HEK293 (cell line): Measurements from ENCODE around the gene NPR2.

Source experiments
- CTCF ChIA-PET: fragments of 350-600 bp; formaldehyde crosslinking; extraction: SDS; loops from one replicate; lab custom pipeline; 2021; ENCODE audit warnings: antibody characterized with exemption; lab: Yijun Ruan, JAX
- POLR2A ChIA-PET: fragments of 300-600 bp; formaldehyde crosslinking; extraction: SDS; loops from one replicate; lab custom pipeline; 2020; ENCODE audit warnings: antibody characterized with exemption, inconsistent platforms; lab: Yijun Ruan, JAX
- H3K27ac ChIP-seq: fragments of 200-500 bp; sonication (Bioruptor generic); 2 replicates; pipeline ENCODE4 v1.5.1; 2014; ENCODE audit warnings: low read depth, low read length, control low read depth, inconsistent platforms; ENCODE audit errors: extremely low read depth
- H3K36me3 ChIP-seq, 2 experiments: fragments of 200-500 bp in 1 of 2; sonication (Bioruptor generic) in 1 of 2; 1 replicate in 1 of 2; 2 replicates in 1 of 2; pipeline ENCODE4 v1.5.1; 2014 to 2017; ENCODE audit warnings: inconsistent platforms in 2 of 2, low read length in 2 of 2; ENCODE audit not compliant: control insufficient read depth in 2 of 2, insufficient read depth in 1 of 2
- H3K4me1 ChIP-seq: fragments of 200-500 bp; sonication (Bioruptor generic); 2 replicates; pipeline ENCODE4 v1.5.1; 2014; ENCODE audit warnings: mild to moderate bottlenecking, low read length, inconsistent platforms; ENCODE audit not compliant: control insufficient read depth, insufficient read depth
- H3K4me3 ChIP-seq: 2 replicates; pipeline ENCODE4 v1.5.1; 2011; ENCODE audit warnings: low read depth, mild to moderate bottlenecking, control low read depth, low read length, moderate library complexity
- H3K9me3 ChIP-seq: fragments of 200-500 bp; sonication (Bioruptor generic); 2 replicates; pipeline ENCODE4 v1.5.1; 2014; ENCODE audit warnings: low read depth, low read length, inconsistent platforms; ENCODE audit not compliant: control insufficient read depth, insufficient read depth
- KLF1 ChIP-seq: fragments of 450-650 bp; formaldehyde crosslinking; IDR thresholded peaks from 2 replicates; pipeline ENCODE4 v1.5.1; 2016; ENCODE audit warnings: missing biosample characterization, missing genetic modification characterization
- KLF8 ChIP-seq: fragments of 450-650 bp; formaldehyde crosslinking; IDR thresholded peaks from 2 replicates; pipeline ENCODE4 v1.5.1; 2016; ENCODE audit warnings: missing biosample characterization, missing genetic modification characterization
- PATZ1 ChIP-seq: fragments of 450-650 bp; formaldehyde crosslinking; IDR thresholded peaks from 2 replicates; pipeline ENCODE4 v1.5.1; 2016; ENCODE audit warnings: missing biosample characterization, missing genetic modification characterization
- SP2 ChIP-seq: fragments of 450-650 bp; formaldehyde crosslinking; IDR thresholded peaks from 2 replicates; pipeline ENCODE4 v1.5.1; 2016; ENCODE audit warnings: missing biosample characterization, missing genetic modification characterization
- SP3 ChIP-seq: fragments of 450-650 bp; formaldehyde crosslinking; IDR thresholded peaks from 2 replicates; pipeline ENCODE4 v1.5.1; 2016; ENCODE audit warnings: missing biosample characterization, missing genetic modification characterization
- SP7 ChIP-seq: fragments of 450-650 bp; formaldehyde crosslinking; IDR thresholded peaks from 2 replicates; pipeline ENCODE4 v1.5.1; 2016; ENCODE audit warnings: missing biosample characterization, missing genetic modification characterization
- ZBTB10 ChIP-seq: fragments of 450-650 bp; formaldehyde crosslinking; IDR thresholded peaks from 2 replicates; pipeline ENCODE4 v1.5.1; 2016; ENCODE audit warnings: missing biosample characterization, missing genetic modification characterization
- ZBTB17 ChIP-seq: fragments of 450-650 bp; formaldehyde crosslinking; IDR thresholded peaks from 2 replicates; pipeline ENCODE4 v1.5.1; 2016; ENCODE audit warnings: missing biosample characterization, missing genetic modification characterization
- ZBTB20 ChIP-seq: fragments of 450-650 bp; formaldehyde crosslinking; IDR thresholded peaks from 2 replicates; pipeline ENCODE4 v1.5.1; 2016; ENCODE audit warnings: missing biosample characterization, missing genetic modification characterization
- ZBTB21 ChIP-seq: fragments of 450-650 bp; formaldehyde crosslinking; IDR thresholded peaks from 2 replicates; pipeline ENCODE4 v1.5.1; 2017; ENCODE audit warnings: missing biosample characterization, missing genetic modification characterization
- ZBTB6 ChIP-seq: fragments of 450-650 bp; formaldehyde crosslinking; IDR thresholded peaks from 2 replicates; pipeline ENCODE4 v1.5.1; 2017; ENCODE audit warnings: missing biosample characterization, missing genetic modification characterization
- ZIC2 ChIP-seq: fragments of 450-650 bp; formaldehyde crosslinking; IDR thresholded peaks from 2 replicates; pipeline ENCODE4 v1.5.1; 2016; ENCODE audit warnings: missing biosample characterization, missing genetic modification characterization
- ZNF114 ChIP-seq: fragments of 450-650 bp; formaldehyde crosslinking; IDR thresholded peaks from 2 replicates; pipeline ENCODE4 v1.5.0; 2017; ENCODE audit warnings: missing biosample characterization, missing genetic modification characterization
- ZNF138 ChIP-seq: fragments of 450-650 bp; formaldehyde crosslinking; IDR thresholded peaks from 2 replicates; pipeline ENCODE4 v1.5.1; 2016; ENCODE audit warnings: missing biosample characterization, missing genetic modification characterization, borderline replicate concordance
- ZNF140 ChIP-seq: fragments of 450-650 bp; formaldehyde crosslinking; IDR thresholded peaks from 2 replicates; pipeline ENCODE4 v1.5.1; 2016; ENCODE audit warnings: missing biosample characterization, missing genetic modification characterization
- ZNF19 ChIP-seq: fragments of 450-650 bp; formaldehyde crosslinking; IDR thresholded peaks from 2 replicates; pipeline ENCODE4; 2016; ENCODE audit warnings: missing biosample characterization, missing genetic modification characterization, low read depth
- ZNF221 ChIP-seq: fragments of 450-650 bp; formaldehyde crosslinking; IDR thresholded peaks from 2 replicates; pipeline ENCODE4 v1.5.1; 2017; ENCODE audit warnings: missing biosample characterization, missing genetic modification characterization, borderline replicate concordance
- ZNF26 ChIP-seq: fragments of 450-650 bp; formaldehyde crosslinking; IDR thresholded peaks from 2 replicates; pipeline ENCODE4 v1.5.1; 2016; ENCODE audit warnings: missing biosample characterization, missing genetic modification characterization
- ZNF473 ChIP-seq: fragments of 450-650 bp; formaldehyde crosslinking; IDR thresholded peaks from 2 replicates; pipeline ENCODE4 v1.5.1; 2017; ENCODE audit warnings: missing biosample characterization, missing genetic modification characterization
- ZNF48 ChIP-seq: fragments of 450-650 bp; formaldehyde crosslinking; IDR thresholded peaks from 2 replicates; pipeline ENCODE4 v1.5.1; 2016; ENCODE audit warnings: missing biosample characterization, missing genetic modification characterization
- ZNF510 ChIP-seq: fragments of 450-650 bp; formaldehyde crosslinking; IDR thresholded peaks from 2 replicates; pipeline ENCODE4 v1.5.1; 2018; ENCODE audit warnings: mild to moderate bottlenecking, missing genetic modification characterization, missing biosample characterization; ENCODE audit not compliant: insufficient replicate concordance
- ZNF580 ChIP-seq: fragments of 450-650 bp; formaldehyde crosslinking; IDR thresholded peaks from 2 replicates; pipeline ENCODE4 v1.5.1; 2016; ENCODE audit warnings: missing biosample characterization, missing genetic modification characterization
- ZNF645 ChIP-seq: fragments of 450-650 bp; formaldehyde crosslinking; IDR thresholded peaks from 2 replicates; pipeline ENCODE4; 2016; ENCODE audit warnings: missing biosample characterization, missing genetic modification characterization
- ZNF660 ChIP-seq: fragments of 450-650 bp; IDR thresholded peaks from 2 replicates; pipeline ENCODE4 v1.5.1; 2018; ENCODE audit warnings: missing biosample characterization, mild to moderate bottlenecking, missing genetic modification characterization
- ZNF704 ChIP-seq: fragments of 450-650 bp; formaldehyde crosslinking; IDR thresholded peaks from 2 replicates; pipeline ENCODE4 v1.5.1; 2016; ENCODE audit warnings: missing biosample characterization, missing genetic modification characterization

NPR2 gene

GRCh38 chr9:35749515-35750255, 41.7 kb upstream of the NPR2 start:
- CTCF ChIA-PET, result interaction anchor here (0.8 to 1.9 kb wide), 7 partner anchors 11 to 62 kb away, joined by 3 to 9 read pairs (median 3); partner anchors contain the start of genes CREB3, SPAG8 and TLN1
- H3K36me3 ChIP-seq, result peaks cover 9 to 65% of the 10 kb centered on the region in 2 experiments; a peak in 2 of 3 replicates
- H3K27ac ChIP-seq, result peak overlapping the region; percentile 67
- no peaks in the 10 kb centered on the region; the same call in 1 of the 2 replicates for H3K4me1 ChIP-seq
- peak overlapping the region; percentile 77 for H3K4me3 ChIP-seq
- POLR2A ChIA-PET, result interaction anchor here (0.6 to 6.2 kb wide), 9 partner anchors 9 to 157 kb away, joined by 3 to 73 read pairs (median 8); partner anchors contain the start of genes CCDC107, CREB3, HINT2 and RMRP
- no peaks in the 10 kb centered on the region for H3K9me3 ChIP-seq
- 0 out of 2 replicates have a peak, but pooled peaks have one; percentile 3 for TF ChIP-seq ZIC2
- no peak for TF ChIP-seq ZBTB6 (tag by site-specific recombination)
- TF ChIP-seq ZNF26, result no peak
- no peak for TF ChIP-seq ZNF704 (tag by site-specific recombination)
- no peak for TF ChIP-seq ZNF48 (tag by site-specific recombination)
- peak; percentile 44; the same call in 1 of the 2 replicates for TF ChIP-seq KLF1 (tag by site-specific recombination)
- no peak for TF ChIP-seq ZNF660 (tag by site-specific recombination)
- 0 out of 2 replicates have a peak, but pooled peaks have one; percentile 9 for TF ChIP-seq KLF8 (tag by site-specific recombination)
- TF ChIP-seq ZNF19 (tag by site-specific recombination), result no peak
- no peak for TF ChIP-seq ZNF221 (tag by site-specific recombination)
- peak; percentile 42 for TF ChIP-seq ZBTB20 (tag by site-specific recombination)
- no peak for TF ChIP-seq ZNF510 (tag by site-specific recombination)
- TF ChIP-seq ZNF114 (tag by site-specific recombination), result no peak
- no peak; the same call in none of the 2 replicates for TF ChIP-seq SP3 (tag by site-specific recombination)
- peak; percentile 54; the same call in 1 of the 2 replicates for TF ChIP-seq PATZ1 (tag by site-specific recombination)
- TF ChIP-seq ZNF473 (tag by site-specific recombination), result no peak
- no peak for TF ChIP-seq ZNF140 (tag by site-specific recombination)
- peak; percentile 38; the same call in 1 of the 2 replicates for TF ChIP-seq ZBTB10
- TF ChIP-seq ZNF138 (tag by site-specific recombination), result no peak
- TF ChIP-seq ZBTB17 (tag by site-specific recombination), result peak; percentile 31; the same call in 1 of the 2 replicates
- no peak for TF ChIP-seq SP7 (tag by site-specific recombination)
- peak; percentile 25 for TF ChIP-seq SP2 (tag by site-specific recombination)
- TF ChIP-seq ZNF645 (tag by site-specific recombination), result no peak
- TF ChIP-seq ZBTB21 (tag by site-specific recombination), result no peak
- no peak for TF ChIP-seq ZNF580 (tag by site-specific recombination)
